OCI-LY1 (cell line): Measurements from ENCODE around the gene CUBN.

Experiments used
- H2AFZ ChIP-seq: fragments of 200-600 bp; sonication (generic), shearing (Covaris generic); 2 replicates; pipeline ENCODE4 v1.6.0; 2014; ENCODE audit warnings: antibody characterized with exemption, mild to moderate bottlenecking, low read length
- H3F3A ChIP-seq: fragments of 200-600 bp; sonication (generic), shearing (Covaris generic); 2 replicates; pipeline ENCODE4 v1.6.0; 2014; ENCODE audit warnings: mild to moderate bottlenecking, antibody characterized with exemption, low read length, moderate library complexity; ENCODE audit not compliant: insufficient read depth
- H3K27ac ChIP-seq: fragments of 200-600 bp; sonication (generic); 2 replicates; pipeline ENCODE4 v1.5.1; 2014; ENCODE audit warnings: low read length, mixed run types, mild to moderate bottlenecking, low read depth; ENCODE audit not compliant: poor library complexity, severe bottlenecking
- H3K27me3 ChIP-seq: fragments of 200-600 bp; sonication (generic); 2 replicates; pipeline ENCODE4 v1.6.0; 2014; ENCODE audit warnings: antibody characterized with exemption, mild to moderate bottlenecking, low read length, moderate library complexity; ENCODE audit not compliant: insufficient read depth
- H3K36me3 ChIP-seq: fragments of 200-600 bp; sonication (generic); 2 replicates; pipeline ENCODE4 v1.6.1; 2014; ENCODE audit warnings: mild to moderate bottlenecking, antibody characterized with exemption, low read length, moderate library complexity, mixed read lengths; ENCODE audit not compliant: insufficient read depth
- H3K4me1 ChIP-seq: fragments of 200-600 bp; sonication (generic); 2 replicates; pipeline ENCODE4 v1.5.1; 2014; ENCODE audit warnings: mild to moderate bottlenecking, low read length, moderate library complexity; ENCODE audit not compliant: insufficient read depth, severe bottlenecking
- H3K4me2 ChIP-seq: fragments of 200-600 bp; sonication (generic), shearing (Covaris generic); 2 replicates; pipeline ENCODE4 v1.6.1; 2014; ENCODE audit warnings: low read length
- H3K4me3 ChIP-seq: fragments of 200-600 bp; sonication (generic); 2 replicates; pipeline ENCODE4 v1.5.1; 2014; ENCODE audit warnings: low read length, low read depth, mild to moderate bottlenecking, mixed read lengths; ENCODE audit not compliant: poor library complexity, severe bottlenecking
- H3K79me2 ChIP-seq: fragments of 200-600 bp; shearing (Covaris generic); 2 replicates; pipeline ENCODE4 v1.6.1; 2016; ENCODE audit warnings: mixed run types, low read length, mixed read lengths; ENCODE audit not compliant: insufficient read depth
- H3K9ac ChIP-seq: fragments of 200-600 bp; sonication (generic), shearing (Covaris generic); 2 replicates; pipeline ENCODE4 v1.6.1; 2014; ENCODE audit warnings: mild to moderate bottlenecking, low read length, mixed read lengths
- H3K9me2 ChIP-seq: fragments of 200-600 bp; sonication (generic), shearing (Covaris generic); 2 replicates; pipeline ENCODE4 v1.6.1; 2014; ENCODE audit warnings: low read depth, mild to moderate bottlenecking, low read length, mixed read lengths
- H3K9me3 ChIP-seq: fragments of 200-600 bp; shearing (Covaris generic); 2 replicates; pipeline ENCODE4 v1.6.1; 2014; ENCODE audit warnings: low read length, mixed read lengths
- H4K20me1 ChIP-seq: fragments of 200-600 bp; sonication (generic), shearing (Covaris generic); 2 replicates; pipeline ENCODE4 v1.6.0; 2016; ENCODE audit warnings: mild to moderate bottlenecking, low read length; ENCODE audit not compliant: insufficient read depth
- CTCF ChIP-seq: fragments of 200-600 bp; sonication (generic), shearing (Covaris generic); IDR thresholded peaks from 2 replicates; pipeline ENCODE4 v1.5.1; 2017; ENCODE audit warnings: mild to moderate bottlenecking, antibody characterized with exemption, low read length, moderate library complexity, mixed read lengths
- EZH2 ChIP-seq: fragments of 200-600 bp; sonication (generic), shearing (Covaris generic); IDR thresholded peaks from 2 replicates; pipeline ENCODE4 v1.8.0; 2017; ENCODE audit warnings: borderline replicate concordance, mixed run types, mild to moderate bottlenecking, antibody characterized with exemption, low read length, moderate library complexity, mixed read lengths

CUBN gene

DNA sequence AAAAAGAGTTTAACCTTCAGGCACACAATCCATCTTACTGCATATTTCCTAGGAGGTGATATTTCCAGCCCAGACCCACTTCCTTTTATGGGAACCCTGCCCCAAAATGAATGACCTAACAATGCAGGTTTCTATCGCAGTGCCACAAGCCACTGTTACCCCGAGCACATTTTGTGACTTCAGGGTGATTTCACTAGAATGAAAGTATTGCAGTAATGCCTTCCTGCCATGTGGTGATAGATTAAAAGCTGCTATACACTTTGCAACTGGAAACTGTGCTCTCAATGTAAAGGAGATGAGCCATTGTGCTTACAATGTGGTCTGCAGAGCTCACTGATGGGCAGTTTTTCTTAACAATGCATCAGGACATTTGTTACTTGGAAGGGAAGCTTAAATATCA lies 221.9 kb downstream of the CUBN start:
- Histone ChIP-seq H3K9me3 (no peaks in the 10 kb centered on the region), H3K4me2 (no peak overlapping the region), H3K9ac (no peak overlapping the region), H2AFZ (no peak overlapping the region), H4K20me1 (no peaks in the 10 kb centered on the region), H3K36me3 (no peaks in the 10 kb centered on the region), H3K4me1 (no peaks in the 10 kb centered on the region), H3K9me2 (no peaks in the 10 kb centered on the region), H3K79me2 (no peaks in the 10 kb centered on the region), H3F3A (no peaks in the 10 kb centered on the region), H3K4me3 (no peak overlapping the region), H3K27me3 (no peaks in the 10 kb centered on the region), H3K27ac (no peak overlapping the region)
- no peak for TF ChIP-seq CTCF
- no peak for TF ChIP-seq EZH2

DNA sequence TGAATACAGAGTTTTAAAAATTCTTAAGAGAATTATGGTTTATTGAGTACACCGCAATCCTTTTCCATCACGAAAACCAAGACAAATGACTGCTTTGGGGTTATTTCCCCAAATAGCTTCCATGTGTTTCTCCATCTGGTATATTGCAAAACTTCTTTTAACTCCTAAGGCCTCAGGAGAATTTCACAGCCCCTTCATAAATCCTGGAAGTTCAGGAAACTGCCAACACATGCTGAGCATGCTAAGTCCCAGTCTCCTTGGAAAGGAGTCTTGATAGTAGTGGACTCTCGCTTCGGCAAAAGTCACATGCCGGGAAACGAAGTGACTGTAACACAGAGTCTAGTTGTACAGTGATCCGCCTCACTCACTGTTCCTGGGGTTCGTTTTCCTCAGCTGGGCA lies 224.3 kb downstream of the CUBN start:
- no peaks in the 10 kb centered on the region for H3K9me3 ChIP-seq
- H4K20me1 ChIP-seq, result no peaks in the 10 kb centered on the region
- H3K4me2 ChIP-seq, result no peak overlapping the region
- TF ChIP-seq EZH2, result no peak
- H3K27ac ChIP-seq, result no peak overlapping the region
- no peaks in the 10 kb centered on the region for H3K9me2 ChIP-seq
- H3K4me3 ChIP-seq, result no peak overlapping the region
- no peaks in the 10 kb centered on the region for H3K4me1 ChIP-seq
- no peaks in the 10 kb centered on the region for H3K36me3 ChIP-seq
- no peaks in the 10 kb centered on the region for H3K27me3 ChIP-seq
- no peak overlapping the region for H3K9ac ChIP-seq
- no peaks in the 10 kb centered on the region for H3K79me2 ChIP-seq
- H2AFZ ChIP-seq, result no peak overlapping the region
- H3F3A ChIP-seq, result no peaks in the 10 kb centered on the region

GRCh38 chr10:16904639-16905061 lies 225.0 kb downstream of the CUBN start:
- Histone ChIP-seq H3K4me3 (no peak overlapping the region), H3K9ac (no peak overlapping the region), H3K36me3 (no peaks in the 10 kb centered on the region), H3K4me2 (no peak overlapping the region), H3K79me2 (no peaks in the 10 kb centered on the region), H3F3A (no peaks in the 10 kb centered on the region), H4K20me1 (no peaks in the 10 kb centered on the region), H3K27me3 (no peaks in the 10 kb centered on the region), H3K9me2 (no peaks in the 10 kb centered on the region), H3K27ac (no peak overlapping the region), H2AFZ (no peak overlapping the region), H3K4me1 (no peaks in the 10 kb centered on the region), H3K9me3 (no peaks in the 10 kb centered on the region)
- TF ChIP-seq CTCF (no peak), EZH2 (no peak)

DNA sequence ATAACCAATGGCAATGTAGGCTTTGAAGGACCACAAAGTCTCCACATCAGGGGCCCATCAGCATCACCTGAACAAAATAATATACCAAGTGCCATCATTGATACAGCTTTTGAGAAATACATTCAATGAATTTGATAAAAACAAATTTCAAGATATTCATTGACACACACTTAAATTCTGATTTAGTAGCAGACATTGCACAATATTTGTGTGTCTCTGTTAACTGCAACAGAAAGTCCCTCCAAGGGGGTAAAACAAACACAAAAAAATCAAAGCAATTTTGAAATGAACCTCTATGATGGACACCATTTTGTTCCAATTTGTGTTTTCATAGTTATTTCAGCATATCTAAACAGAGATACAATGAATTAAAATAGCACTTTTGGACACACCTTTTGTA lies 225.6 kb downstream of the CUBN start:
- no peaks in the 10 kb centered on the region for H4K20me1 ChIP-seq
- H3F3A ChIP-seq, result no peaks in the 10 kb centered on the region
- no peaks in the 10 kb centered on the region for H3K9me3 ChIP-seq
- H3K4me3 ChIP-seq, result no peak overlapping the region
- no peak overlapping the region for H3K4me2 ChIP-seq
- no peaks in the 10 kb centered on the region for H3K4me1 ChIP-seq
- no peak overlapping the region for H2AFZ ChIP-seq
- H3K36me3 ChIP-seq, result no peaks in the 10 kb centered on the region
- no peaks in the 10 kb centered on the region for H3K79me2 ChIP-seq
- H3K27me3 ChIP-seq, result no peaks in the 10 kb centered on the region
- TF ChIP-seq EZH2, result no peak
- H3K9me2 ChIP-seq, result no peaks in the 10 kb centered on the region
- H3K27ac ChIP-seq, result no peak overlapping the region
- H3K9ac ChIP-seq, result no peak overlapping the region
